Fibroblast of the aortic adventitia (primary cell): ENCODE measurements around the gene ZC3H11A. TPM values are rescaled to one million over a fixed set of nuclear protein-coding genes. Genes with fewer than 3 reads are reported as not detected.
A peak's percentile ranks its signal among the peaks of the same experiment; 100 is the strongest.
"Not testable (repeated sequence)": the region's sequence is repeated elsewhere in the genome, so short reads cannot be mapped to it uniquely, and the experiment has no call there.

Experiments
- DNase-seq: peaks from one replicate; pipeline ENCODE4 v3.0.0-alpha.2; 2010; ENCODE audit warnings: low read depth
- H3K4me3 ChIP-seq: 2 replicates; pipeline ENCODE4 v1.5.1; 2011; ENCODE audit warnings: low read depth, mild to moderate bottlenecking, control low read depth, low read length, moderate library complexity
- total RNA-seq: library from RNA; depleted of rRNA; stranded (reverse); fragments of >200 nt; gene quantifications from 2 replicates; pipeline ENCODE4 v1.2.3, GENCODE V29; 2012; ENCODE audit warnings: low replicate concordance
- TF ChIP-seq, protein P1 (sequence below): IDR thresholded peaks from 2 replicates; pipeline ENCODE4 v1.5.1; 2011; ENCODE audit warnings: mild to moderate bottlenecking, low read length, control low read depth, inconsistent platforms; ENCODE audit not compliant: insufficient read depth

Gene ZC3H11A
- total RNA-seq, 1 donor: 108 TPM

DNA sequence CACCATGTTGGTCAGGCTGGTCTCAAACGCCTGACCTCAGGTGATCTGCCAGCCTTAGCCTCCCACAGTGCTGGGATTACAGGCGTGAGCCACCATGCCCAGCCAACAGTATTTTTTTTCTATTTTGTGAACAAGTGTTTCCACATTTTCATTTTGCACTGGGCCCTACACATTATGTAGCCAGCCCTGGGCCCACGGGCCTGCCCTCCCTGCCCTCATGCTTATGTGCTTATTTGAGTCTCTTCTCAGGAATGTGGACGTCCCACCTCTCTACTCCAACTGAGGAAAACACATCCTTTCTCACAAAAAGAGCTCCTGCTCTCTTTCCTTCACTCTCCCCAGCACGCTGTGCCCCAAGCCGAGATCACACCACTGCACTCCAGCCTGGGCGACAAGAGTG, 13.5 kb upstream of the ZC3H11A start:
- no peak overlapping the region for H3K4me3 ChIP-seq
- TF ChIP-seq, protein P1, sequence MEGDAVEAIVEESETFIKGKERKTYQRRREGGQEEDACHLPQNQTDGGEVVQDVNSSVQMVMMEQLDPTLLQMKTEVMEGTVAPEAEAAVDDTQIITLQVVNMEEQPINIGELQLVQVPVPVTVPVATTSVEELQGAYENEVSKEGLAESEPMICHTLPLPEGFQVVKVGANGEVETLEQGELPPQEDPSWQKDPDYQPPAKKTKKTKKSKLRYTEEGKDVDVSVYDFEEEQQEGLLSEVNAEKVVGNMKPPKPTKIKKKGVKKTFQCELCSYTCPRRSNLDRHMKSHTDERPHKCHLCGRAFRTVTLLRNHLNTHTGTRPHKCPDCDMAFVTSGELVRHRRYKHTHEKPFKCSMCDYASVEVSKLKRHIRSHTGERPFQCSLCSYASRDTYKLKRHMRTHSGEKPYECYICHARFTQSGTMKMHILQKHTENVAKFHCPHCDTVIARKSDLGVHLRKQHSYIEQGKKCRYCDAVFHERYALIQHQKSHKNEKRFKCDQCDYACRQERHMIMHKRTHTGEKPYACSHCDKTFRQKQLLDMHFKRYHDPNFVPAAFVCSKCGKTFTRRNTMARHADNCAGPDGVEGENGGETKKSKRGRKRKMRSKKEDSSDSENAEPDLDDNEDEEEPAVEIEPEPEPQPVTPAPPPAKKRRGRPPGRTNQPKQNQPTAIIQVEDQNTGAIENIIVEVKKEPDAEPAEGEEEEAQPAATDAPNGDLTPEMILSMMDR: no peak
- DNase-seq: no peak

DNA sequence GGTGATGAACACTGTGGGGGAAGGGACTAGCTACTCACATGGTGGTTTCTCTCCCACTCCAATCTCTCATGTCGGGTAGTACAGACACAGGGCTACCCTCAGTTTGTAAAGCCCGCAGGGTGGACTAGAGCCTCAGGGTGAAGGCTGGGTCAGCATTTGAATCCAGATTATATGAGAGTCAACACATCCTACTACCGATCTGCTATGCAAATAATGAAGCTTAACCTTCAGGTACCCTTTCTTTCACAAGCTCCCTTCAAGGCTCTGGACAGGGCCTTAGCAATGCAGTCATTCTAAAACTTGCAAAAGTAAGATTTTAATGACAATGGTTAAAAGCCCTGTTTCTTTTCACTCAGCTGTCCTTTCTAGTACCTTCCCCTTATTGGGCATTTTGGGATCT, 5.5 kb upstream of the ZC3H11A start:
- no peak overlapping the region for H3K4me3 ChIP-seq
- TF ChIP-seq, protein P1: no peak
- no peak for DNase-seq

DNA sequence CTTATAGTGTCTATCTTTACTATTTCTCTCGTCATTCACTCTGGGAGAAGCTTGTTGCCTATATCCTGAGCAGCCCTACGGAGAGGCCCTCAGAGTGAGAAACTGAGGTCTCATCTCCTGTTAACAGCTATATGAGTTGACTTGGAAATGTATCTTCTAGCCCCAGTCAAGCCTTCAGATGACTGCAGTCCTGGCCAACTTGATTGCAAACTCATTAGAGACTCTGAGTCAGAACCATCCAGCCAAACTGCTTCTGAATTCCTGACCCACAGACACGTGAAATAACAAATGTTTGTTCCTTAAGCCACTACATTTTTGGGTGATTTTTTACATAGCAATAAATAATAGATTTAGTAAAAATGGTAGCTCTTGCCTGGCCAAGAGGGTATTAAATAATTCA, 3.9 kb upstream of the ZC3H11A start:
- TF ChIP-seq, protein P1: no peak
- no peak for DNase-seq
- no peak overlapping the region for H3K4me3 ChIP-seq

DNA sequence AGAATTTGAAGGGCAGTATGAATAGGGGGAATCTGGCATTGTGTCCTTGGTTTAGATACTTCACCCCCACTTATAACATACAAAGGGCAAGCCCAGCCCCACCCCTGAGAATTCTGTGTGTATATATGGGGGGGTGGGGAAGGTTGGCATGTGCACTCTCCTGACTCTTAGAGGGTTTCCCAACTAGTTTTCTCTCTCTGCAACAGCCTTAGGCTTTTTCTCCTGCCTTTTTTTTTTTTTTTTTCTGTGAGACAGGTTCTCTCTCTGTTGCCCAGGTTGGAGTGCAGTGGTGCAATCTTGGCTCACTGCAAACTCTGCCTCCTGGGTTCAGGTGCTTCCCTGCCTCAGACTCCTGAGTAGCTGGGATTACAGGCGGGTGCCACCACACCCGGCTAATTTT, 2.9 kb upstream of the ZC3H11A start:
- H3K4me3 ChIP-seq: no peak overlapping the region
- DNase-seq: no peak
- TF ChIP-seq, protein P1: no peak

DNA sequence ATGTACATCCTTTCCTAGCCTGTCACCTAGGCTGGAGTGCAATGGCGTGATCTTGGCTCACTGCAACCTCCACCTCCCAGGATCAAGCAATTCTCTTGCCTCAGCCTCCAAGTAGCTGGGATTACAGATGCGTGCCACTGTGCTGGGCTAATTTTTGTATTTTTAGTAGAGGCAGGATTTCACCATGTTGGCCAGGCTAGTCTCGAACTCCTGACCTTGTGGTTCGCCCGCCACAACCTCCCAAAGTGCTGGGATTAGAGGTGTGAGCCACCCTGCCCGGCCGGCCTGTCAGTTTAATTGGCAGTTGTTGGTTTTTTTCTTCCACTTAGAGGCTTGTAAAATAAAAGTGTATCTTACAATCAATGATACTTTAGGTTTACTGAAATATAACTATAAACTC, 1.9 kb upstream of the ZC3H11A start:
- H3K4me3 ChIP-seq, DNase-seq: not testable (repeated sequence)

DNA sequence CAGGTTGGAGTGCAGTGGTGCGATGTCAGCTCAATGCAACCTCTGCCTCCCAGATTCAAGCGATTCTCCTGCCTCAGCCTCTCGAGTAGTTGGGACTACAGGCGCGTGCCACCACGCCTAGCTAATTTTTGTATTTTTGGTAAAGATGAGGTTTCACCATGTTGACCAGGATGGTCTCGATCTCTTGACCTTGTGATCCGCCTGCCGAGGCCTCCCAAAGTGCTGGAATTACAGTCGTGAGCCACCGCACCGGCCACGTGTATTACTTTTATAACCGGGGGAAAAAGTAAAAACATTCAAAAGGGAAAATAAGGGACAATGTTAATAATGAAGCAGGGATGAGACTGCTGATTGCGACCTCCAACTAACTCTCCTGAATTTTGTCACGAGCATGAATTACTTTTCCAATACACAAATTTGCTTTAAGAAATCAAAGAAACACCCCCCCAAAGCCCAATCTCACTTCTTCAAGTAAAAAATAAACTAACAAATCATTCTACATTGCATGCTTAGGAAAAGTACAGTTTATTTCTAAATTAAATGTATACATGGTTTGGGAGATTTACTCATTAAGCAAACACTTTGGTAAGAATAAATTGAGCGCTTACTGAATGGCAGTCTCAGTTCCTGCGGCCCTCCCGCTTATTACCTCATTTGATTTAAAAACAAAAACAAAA, 521 bp upstream of the ZC3H11A start:
- peak overlapping the region; percentile 54 for H3K4me3 ChIP-seq
- DNase-seq: no peak
- TF ChIP-seq, protein P1: no peak

DNA sequence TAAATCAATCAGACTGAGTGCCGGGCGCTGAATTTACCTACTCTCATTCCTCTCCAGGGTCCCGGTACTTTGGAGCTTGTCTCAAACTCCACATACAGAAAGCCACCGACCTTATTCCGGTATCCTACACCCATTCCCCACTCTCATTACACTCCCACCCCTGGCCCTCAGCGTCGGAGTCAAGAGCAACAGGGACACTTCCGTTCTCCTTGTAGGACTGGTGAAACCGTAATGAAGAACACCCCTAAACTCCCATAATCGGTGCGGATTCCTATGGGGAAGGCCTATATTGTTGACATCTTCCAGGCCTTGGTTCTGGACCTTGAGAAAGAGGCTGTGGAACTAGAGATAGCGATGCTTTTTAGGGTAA, 798 bp downstream of the ZC3H11A start:
- TF ChIP-seq, protein P1: no peak
- peak; percentile 35 for DNase-seq
- peak overlapping the region; percentile 77 for H3K4me3 ChIP-seq
